Measurements from ENCODE around the gene FBN1.

Gene FBN1

GRCh38 chr15:48522911-48523310, 122.6 kb downstream of the FBN1 start:
- no peak overlapping the region for H3K4me3 ChIP-seq (ENCODE audit: low read depth, low read length)
- no peak for TF ChIP-seq CTCF (IDR thresholded peaks at IDR 0.05; ENCODE audit: low read depth, low read length, missing control alignments)
- DNase-seq (ENCODE audit: low read depth): peak; percentile 73
- in situ Hi-C loops (cut with HindIII; ENCODE audit: low sequenced_read_pairs): loop anchor here (5.0 kb wide), 1 partner anchor 49 kb away; no protein-coding TSS in a partner anchor

- DNase-seq (ENCODE audit: low read depth): no peak
- no peak for TF ChIP-seq CTCF (IDR thresholded peaks at IDR 0.05; ENCODE audit: low read depth, low read length, missing control alignments)
- no peak overlapping the region for H3K4me3 ChIP-seq (ENCODE audit: low read depth, low read length)
- in situ Hi-C loops (cut with HindIII; ENCODE audit: low sequenced_read_pairs): loop anchor here (5.0 kb wide), 1 partner anchor 50 kb away; no protein-coding TSS in a partner anchor
Observed at GRCh38 chr15:48522123-48522522, 123.4 kb downstream of the FBN1 start.

GRCh38 chr15:48520376-48521155, 124.9 kb downstream of the FBN1 start:
- H3K4me3 ChIP-seq (ENCODE audit: low read depth, low read length): no peak overlapping the region
- TF ChIP-seq CTCF (IDR thresholded peaks at IDR 0.05; ENCODE audit: low read depth, low read length, missing control alignments): no peak
- in situ Hi-C loops (cut with HindIII; ENCODE audit: low sequenced_read_pairs): loop anchor here (5.0 kb wide), 1 partner anchor 52 kb away; no protein-coding TSS in a partner anchor
- DNase-seq (ENCODE audit: low read depth): no peak

GRCh38 chr15:48516121-48516520, 129.4 kb downstream of the FBN1 start:
- in situ Hi-C loops (cut with HindIII; ENCODE audit: low sequenced_read_pairs): no loop called here
- DNase-seq (ENCODE audit: low read depth): no peak
- H3K4me3 ChIP-seq (ENCODE audit: low read depth, low read length): no peak overlapping the region
- TF ChIP-seq CTCF (IDR thresholded peaks at IDR 0.05; ENCODE audit: low read depth, low read length, missing control alignments): no peak

- no peak for TF ChIP-seq CTCF (IDR thresholded peaks at IDR 0.05; ENCODE audit: low read depth, low read length, missing control alignments)
- H3K4me3 ChIP-seq (ENCODE audit: low read depth, low read length): no peak overlapping the region
- in situ Hi-C loops (cut with HindIII; ENCODE audit: low sequenced_read_pairs): no loop called here
- DNase-seq (ENCODE audit: low read depth): no peak
Observed at GRCh38 chr15:48515500-48515899, 130.0 kb downstream of the FBN1 start.

- DNase-seq (ENCODE audit: low read depth): no peak
- no peak for TF ChIP-seq CTCF (IDR thresholded peaks at IDR 0.05; ENCODE audit: low read depth, low read length, missing control alignments)
- in situ Hi-C loops (cut with HindIII; ENCODE audit: low sequenced_read_pairs): no loop called here
Observed at GRCh38 chr15:48514103-48514816, 131.2 kb downstream of the FBN1 start.

More at GRCh38 chr15:48514103-48514816, 131.2 kb downstream of the FBN1 start:
- no peak overlapping the region for H3K4me3 ChIP-seq (ENCODE audit: low read depth, low read length)
